NCI-H748 (cell line): ENCODE measurements around the gene DYNAP.

Experiments used
- DNase-seq: peaks from one replicate; lab custom pipeline; 2025; ENCODE audit not compliant: unreplicated experiment; lab: John Stamatoyannopoulos, UW

Gene DYNAP, protein sequence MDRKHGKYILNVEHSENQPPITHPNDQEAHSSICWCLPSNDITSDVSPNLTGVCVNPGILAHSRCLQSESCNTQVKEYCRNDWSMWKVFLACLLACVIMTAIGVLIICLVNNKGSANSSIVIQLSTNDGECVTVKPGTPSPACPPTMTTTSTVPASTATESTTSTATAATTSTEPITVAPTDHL

DNA sequence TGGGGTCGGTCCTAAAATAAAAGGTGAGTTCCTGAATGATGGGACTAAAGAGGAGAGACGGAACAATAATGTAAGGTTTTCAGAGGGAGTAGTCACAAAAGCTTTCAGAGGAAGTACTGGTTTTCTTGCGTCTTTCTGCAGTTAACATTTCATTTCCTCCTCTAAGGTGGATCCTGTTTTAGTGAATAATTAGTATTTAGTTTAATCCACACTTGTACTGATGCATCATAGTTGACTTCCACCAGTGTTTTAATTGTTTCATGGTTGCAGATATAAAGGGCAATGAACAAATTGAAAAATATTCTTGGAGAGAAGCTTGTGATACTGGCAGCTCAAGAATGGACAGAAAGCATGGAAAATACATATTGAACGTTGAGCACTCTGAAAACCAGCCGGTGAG is at the start of gene DYNAP:
DYNAP (plus strand) TSS at position 301 of the 400 bp plus-strand sequence; CDS start at position 339, 38 bp downstream.
- DNase-seq: no peak

DNA sequence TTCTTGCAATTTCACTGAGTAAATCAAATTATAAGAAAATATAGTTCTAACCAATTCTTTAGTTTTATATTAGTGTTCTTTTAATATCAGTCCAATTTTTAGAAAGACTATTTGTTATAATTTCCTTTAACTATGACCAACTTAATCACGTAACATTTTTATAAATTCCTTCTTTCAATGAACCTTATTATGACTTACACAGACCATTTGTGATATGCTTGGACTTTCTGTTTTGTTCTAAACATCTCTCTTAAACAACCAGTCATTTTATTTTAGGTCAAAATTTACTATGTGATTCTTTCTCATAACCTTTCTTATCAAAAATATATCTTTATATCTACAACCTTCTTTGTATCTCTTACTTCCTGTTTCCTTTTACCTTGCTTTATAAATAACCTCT is 39.5 kb upstream of the DYNAP start:
- DNase-seq: no peak

GRCh38 chr18:54555286-54555685 is 35.8 kb upstream of the DYNAP start:
- DNase-seq: no peak

DNA sequence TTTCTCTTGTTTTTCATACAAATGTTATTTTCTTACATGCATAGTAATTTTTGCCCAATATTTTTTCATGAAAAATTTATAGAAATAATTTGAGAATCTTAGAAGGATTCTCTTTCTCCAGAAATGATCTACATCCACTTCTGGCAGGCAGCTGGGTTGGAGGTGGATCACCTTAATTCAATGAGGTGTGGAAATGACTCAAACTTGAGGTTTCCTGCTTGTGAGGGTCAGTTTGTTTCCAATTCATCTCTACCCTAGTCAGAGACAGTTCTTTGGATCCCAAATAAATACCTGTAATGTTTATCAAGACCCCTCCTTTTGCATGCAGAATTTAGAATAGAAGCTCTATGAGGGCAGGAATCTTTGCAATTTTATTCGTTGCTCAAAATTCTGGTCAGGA is 35.0 kb upstream of the DYNAP start:
- no peak for DNase-seq

DNA sequence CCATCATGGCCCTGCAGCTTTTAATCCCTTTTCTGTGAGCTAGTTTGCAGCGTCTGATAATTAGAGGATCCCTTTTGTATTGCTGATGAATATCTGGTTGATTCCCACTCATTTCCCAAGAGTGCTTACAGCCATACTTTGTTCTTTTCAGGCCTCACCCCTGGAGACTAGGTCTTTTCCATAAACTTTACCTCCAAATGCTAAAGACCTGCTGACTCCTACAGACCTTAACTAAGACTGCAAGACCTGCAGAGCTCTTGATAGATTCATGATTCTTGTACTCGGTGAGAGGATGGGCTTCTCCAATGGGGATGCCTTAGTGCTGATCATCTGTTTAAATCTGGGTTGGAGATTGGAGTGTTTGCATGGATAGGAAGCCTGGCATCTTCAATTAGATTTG is 33.1 kb upstream of the DYNAP start:
- no peak for DNase-seq

GRCh38 chr18:54558609-54559585 is 32.1 kb upstream of the DYNAP start:
- DNase-seq: peak; percentile 4

GRCh38 chr18:54561706-54562267 is 29.3 kb upstream of the DYNAP start:
- DNase-seq: no peak

- no peak for DNase-seq
These were observed 10.8 kb upstream of the DYNAP start for GRCh38 chr18:54580202-54580729.

- DNase-seq: no peak
These were observed 7.0 kb upstream of the DYNAP start for GRCh38 chr18:54584065-54584464.

GRCh38 chr18:54585743-54586142 is 5.3 kb upstream of the DYNAP start:
- DNase-seq: no peak

- DNase-seq: no peak
These were observed 13.2 kb downstream of the DYNAP start for GRCh38 chr18:54604211-54604610.

DNA sequence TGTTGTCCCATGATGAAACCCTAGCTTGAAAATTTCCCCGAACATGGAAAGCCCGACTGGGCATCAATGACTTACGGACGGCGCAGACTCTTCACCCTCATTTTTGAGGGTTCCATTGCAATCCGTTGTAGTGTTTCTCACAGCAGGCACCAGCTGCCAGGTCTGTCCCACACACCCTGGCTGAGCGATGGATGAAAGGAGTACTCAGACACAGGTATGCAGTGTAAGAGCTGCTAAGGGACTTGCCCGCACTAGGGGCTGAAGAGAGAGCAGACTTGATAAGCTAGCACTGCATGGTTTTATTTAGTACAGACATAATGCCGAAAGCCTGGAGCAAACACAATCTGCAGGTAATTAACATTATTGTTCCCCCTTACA is 15.8 kb downstream of the DYNAP start:
- DNase-seq: no peak

GRCh38 chr18:54607213-54608027 is 16.4 kb downstream of the DYNAP start:
- DNase-seq: peak; percentile 73

DNA sequence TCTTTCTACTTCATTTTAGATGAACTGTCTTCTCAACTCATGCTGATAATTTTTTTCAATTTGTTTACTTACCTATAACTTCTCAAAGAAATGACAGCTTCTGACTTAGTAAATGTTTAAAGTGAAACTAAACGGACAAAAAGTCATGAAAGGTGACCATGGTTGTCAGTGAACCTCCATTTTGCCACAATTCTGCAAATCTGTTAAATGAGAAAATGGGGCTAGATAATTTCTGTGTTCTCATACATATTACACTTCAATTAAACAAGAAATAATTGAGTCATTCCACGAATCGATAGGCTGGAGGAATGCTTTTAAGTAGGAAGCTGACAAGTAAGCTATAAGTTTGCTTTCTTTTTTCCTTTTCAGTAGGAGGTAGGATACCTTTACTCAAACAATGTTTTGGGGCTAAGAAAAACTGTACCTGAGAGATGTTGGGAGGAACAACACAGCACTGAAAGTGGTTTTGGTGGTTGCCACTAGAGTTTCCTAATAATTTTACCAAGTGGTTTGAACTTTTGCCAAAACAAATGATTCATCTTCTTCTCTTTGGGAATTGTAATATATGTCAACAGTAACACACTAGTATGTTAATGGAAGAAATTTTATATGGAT is 17.1 kb downstream of the DYNAP start:
- DNase-seq: no peak

- no peak for DNase-seq
These were observed 20.8 kb downstream of the DYNAP start for GRCh38 chr18:54611816-54612215.

DNA sequence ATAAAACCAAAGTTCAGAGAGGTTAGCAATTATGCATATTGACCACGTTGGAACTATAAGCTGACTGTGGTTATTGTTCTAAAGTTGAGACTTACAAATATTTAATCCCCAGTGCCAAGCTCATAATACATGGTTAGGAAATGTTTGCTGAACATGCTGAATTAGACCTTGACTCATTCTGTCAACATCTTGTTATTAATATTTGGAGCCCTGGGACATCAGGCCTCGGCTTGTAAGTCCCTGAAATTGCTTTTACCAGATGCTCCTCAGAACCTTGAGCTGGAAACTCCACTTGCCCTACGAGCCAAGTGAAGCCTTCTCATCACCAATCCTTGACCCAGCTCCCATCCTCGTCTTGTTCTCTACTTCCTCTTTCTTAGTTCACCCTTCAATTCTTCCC is 21.2 kb downstream of the DYNAP start:
- no peak for DNase-seq

DNA sequence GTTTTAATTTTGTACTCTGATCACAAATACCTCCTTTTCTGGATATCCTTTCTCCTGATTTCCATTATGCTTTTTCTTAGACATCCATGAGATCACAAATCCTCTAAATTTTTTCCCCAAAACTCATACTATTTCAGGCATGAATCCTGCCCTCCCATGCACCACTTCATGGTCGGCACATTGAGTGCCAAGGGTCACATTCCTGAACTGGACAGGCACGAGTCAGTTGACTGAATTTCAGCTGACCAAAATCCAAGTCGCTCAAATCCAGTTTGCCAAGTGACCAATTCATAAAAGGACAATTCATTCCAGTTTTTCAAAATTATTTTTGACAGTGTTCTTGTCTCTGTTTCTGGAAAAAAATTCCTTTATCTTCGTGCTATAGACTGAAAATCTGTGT is 22.1 kb downstream of the DYNAP start:
- no peak for DNase-seq

DNA sequence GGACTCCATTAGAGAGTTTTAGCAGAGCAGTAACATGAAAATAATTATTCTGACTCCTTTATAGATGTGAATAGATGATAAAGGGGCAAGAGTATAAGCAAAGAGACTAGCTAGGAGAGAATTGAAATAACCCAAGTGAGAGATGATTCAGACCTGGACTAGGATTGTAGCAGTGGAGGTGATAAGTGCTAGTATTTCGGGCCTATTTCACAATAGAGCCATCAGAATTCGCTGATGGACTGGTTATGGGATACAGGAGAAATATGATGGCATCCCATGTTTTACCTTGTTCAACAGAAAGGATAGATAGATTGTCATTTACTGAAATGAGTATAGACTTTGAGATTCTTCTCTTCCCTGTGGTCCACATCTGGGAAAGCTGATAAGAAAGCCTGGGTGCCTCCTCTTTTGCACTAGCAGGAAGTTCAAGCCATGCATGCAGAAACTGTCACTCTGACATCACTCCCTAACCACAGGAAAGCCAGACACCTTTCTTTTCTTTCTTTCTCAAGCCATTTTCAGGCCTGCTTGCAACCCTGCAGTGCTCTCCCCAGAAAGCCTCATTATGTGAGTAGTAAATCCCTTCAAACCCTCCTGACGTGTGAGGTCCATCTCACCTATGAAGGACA is 25.3 kb downstream of the DYNAP start:
- DNase-seq: no peak

DNA sequence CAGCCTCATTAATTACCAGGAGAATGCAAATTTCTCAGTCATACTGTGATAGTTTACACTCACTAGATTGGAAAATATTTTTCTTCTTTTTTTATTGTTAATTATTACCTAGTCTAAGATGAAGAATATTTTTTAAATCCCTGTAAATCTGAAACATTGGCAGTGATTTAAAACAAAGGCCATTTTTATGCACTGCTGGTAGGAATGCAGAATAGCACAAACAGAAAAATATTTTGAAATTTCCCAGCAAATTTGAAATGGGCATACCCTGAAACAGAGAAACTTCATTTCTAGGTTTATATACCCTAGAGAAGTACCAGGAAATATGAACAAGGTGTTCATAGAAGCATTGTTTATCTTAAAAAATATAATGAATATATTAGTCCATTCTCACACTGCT is 31.0 kb downstream of the DYNAP start:
- DNase-seq: no peak

DNA sequence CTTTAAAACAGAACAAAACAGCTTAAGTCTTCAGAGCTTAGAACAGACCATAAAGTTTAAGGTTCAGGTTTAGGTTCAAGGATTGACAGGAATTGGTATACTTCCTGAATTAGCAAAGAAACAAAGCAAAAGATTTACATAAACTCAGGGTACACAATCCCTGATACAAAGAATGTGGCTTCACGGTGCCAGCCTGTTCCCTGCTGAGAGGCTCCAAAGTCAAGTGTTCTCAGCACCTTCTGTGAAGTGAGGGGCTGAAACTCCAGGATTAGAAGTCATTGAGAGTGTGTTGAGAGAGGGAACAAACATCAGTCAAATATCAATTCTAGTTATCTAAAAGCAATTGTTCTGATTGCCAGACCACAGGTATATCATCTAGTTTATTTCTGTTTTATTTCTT is 35.7 kb downstream of the DYNAP start:
- no peak for DNase-seq
